MCF 10A (cell line): Measurements from ENCODE around the gene MRPS26. TPM values are rescaled to one million over a fixed set of nuclear protein-coding genes. Genes with fewer than 3 reads are reported as not detected.

Source experiments
- BruUV-seq: library from RNA; stranded (reverse); fragments of 400-500 nt; replicated peaks from 2 replicates; lab custom pipeline; 2021; lab: Mats Ljungman, UMichigan
- CTCF ChIA-PET: fragments of 300-600 bp; sonication (Branson Sonifier 250); formaldehyde crosslinking; extraction: SDS; loops from one replicate; lab custom pipeline; 2021; ENCODE audit warnings: antibody characterized with exemption, inconsistent platforms; lab: Yijun Ruan, JAX
- POLR2A ChIA-PET: fragments of 300-600, 350-650 bp; sonication (Branson Sonifier 250); formaldehyde crosslinking; extraction: SDS; loops from one replicate; lab custom pipeline; 2020; ENCODE audit warnings: antibody characterized with exemption, inconsistent platforms; lab: Yijun Ruan, JAX
- DNase-seq: peaks from one replicate; pipeline ENCODE4 v3.0.0-alpha.2; 2018; ENCODE audit not compliant: unreplicated experiment
- H3K27ac Mint-ChIP-seq: one replicate; pipeline ENCODE4 v1.8.0; 2022; ENCODE audit warnings: mild to moderate bottlenecking, low read depth, mixed read lengths; ENCODE audit not compliant: unreplicated experiment
- H3K27me3 Mint-ChIP-seq: one replicate; pipeline ENCODE4 v1.8.0; 2022; ENCODE audit warnings: mixed read lengths; ENCODE audit not compliant: insufficient read depth, unreplicated experiment
- H3K36me3 Mint-ChIP-seq: one replicate; pipeline ENCODE4 v1.8.0; 2022; ENCODE audit warnings: mild to moderate bottlenecking, moderate library complexity, mixed read lengths; ENCODE audit not compliant: insufficient read depth, unreplicated experiment
- H3K4me1 Mint-ChIP-seq: one replicate; pipeline ENCODE4 v1.8.0; 2022; ENCODE audit warnings: mixed read lengths; ENCODE audit not compliant: insufficient read depth, unreplicated experiment
- H3K4me3 Mint-ChIP-seq: one replicate; pipeline ENCODE4 v1.8.0; 2022; ENCODE audit warnings: mild to moderate bottlenecking, moderate library complexity, mixed read lengths; ENCODE audit not compliant: unreplicated experiment
- H3K9me3 Mint-ChIP-seq: one replicate; pipeline ENCODE4 v1.8.0; 2022; ENCODE audit warnings: mixed read lengths; ENCODE audit not compliant: unreplicated experiment
- intact Hi-C: fragments of 100-400 bp; cut with micrococcal nuclease; formaldehyde crosslinking; loops from 2 replicates; pipeline ENCODE4 v1.14.1; 2022
- total RNA-seq: library from RNA; stranded (reverse); gene quantifications from 2 replicates; pipeline ENCODE4 v1.2.3, GENCODE V29; 2022
- TF ChIP-seq, protein P1 (sequence below): fragments of 200-600 bp; IDR thresholded peaks from one replicate; pipeline ENCODE4 v1.8.0; 2022; ENCODE audit warnings: antibody characterized with exemption, mild to moderate bottlenecking; ENCODE audit not compliant: unreplicated experiment

The MRPS26 gene
- total RNA-seq, 1 experiment from 2014 or later: 68.4 TPM

DNA sequence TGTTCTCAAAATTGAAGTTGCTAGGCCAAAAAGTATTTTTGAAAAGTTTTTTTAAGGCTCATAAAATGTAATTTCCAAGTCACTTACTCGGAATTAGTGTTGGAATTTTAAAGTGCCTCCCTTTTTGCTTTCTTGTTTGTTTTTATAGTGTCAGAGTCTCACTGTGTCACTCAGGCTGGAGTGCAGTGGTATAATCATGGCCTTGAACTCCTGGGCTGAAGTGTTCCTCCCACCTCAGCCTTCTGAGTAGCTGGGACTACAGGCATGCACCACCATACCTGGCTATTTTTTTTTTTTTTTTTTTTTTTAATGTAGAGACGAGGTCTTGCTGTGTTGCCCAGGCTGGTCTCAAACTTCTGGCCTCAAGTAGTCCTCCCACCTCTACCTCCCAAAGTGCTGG lies 42.4 kb upstream of the MRPS26 start:
- Mint-ChIP-seq H3K4me3 (no peak overlapping the region), H3K36me3 (peaks cover 34% of the 10 kb centered on the region), H3K9me3 (no peaks in the 10 kb centered on the region), H3K27ac (no peak overlapping the region), H3K4me1 (no peaks in the 10 kb centered on the region), H3K27me3 (no peaks in the 10 kb centered on the region)
- POLR2A ChIA-PET: interaction anchor here (0.6 kb wide), 1 partner anchor 356 kb away, joined by 3 read pairs; no protein-coding TSS in a partner anchor
- intact Hi-C loops: no loop called here
- CTCF ChIA-PET: interaction anchor here (0.6 to 1.1 kb wide), 3 partner anchors 88 to 482 kb away, joined by 3 to 4 read pairs (median 3); no protein-coding TSS in a partner anchor
- TF ChIP-seq, protein P1, sequence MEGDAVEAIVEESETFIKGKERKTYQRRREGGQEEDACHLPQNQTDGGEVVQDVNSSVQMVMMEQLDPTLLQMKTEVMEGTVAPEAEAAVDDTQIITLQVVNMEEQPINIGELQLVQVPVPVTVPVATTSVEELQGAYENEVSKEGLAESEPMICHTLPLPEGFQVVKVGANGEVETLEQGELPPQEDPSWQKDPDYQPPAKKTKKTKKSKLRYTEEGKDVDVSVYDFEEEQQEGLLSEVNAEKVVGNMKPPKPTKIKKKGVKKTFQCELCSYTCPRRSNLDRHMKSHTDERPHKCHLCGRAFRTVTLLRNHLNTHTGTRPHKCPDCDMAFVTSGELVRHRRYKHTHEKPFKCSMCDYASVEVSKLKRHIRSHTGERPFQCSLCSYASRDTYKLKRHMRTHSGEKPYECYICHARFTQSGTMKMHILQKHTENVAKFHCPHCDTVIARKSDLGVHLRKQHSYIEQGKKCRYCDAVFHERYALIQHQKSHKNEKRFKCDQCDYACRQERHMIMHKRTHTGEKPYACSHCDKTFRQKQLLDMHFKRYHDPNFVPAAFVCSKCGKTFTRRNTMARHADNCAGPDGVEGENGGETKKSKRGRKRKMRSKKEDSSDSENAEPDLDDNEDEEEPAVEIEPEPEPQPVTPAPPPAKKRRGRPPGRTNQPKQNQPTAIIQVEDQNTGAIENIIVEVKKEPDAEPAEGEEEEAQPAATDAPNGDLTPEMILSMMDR: no peak
- no peak for DNase-seq
- no TSS peak for BruUV-seq

DNA sequence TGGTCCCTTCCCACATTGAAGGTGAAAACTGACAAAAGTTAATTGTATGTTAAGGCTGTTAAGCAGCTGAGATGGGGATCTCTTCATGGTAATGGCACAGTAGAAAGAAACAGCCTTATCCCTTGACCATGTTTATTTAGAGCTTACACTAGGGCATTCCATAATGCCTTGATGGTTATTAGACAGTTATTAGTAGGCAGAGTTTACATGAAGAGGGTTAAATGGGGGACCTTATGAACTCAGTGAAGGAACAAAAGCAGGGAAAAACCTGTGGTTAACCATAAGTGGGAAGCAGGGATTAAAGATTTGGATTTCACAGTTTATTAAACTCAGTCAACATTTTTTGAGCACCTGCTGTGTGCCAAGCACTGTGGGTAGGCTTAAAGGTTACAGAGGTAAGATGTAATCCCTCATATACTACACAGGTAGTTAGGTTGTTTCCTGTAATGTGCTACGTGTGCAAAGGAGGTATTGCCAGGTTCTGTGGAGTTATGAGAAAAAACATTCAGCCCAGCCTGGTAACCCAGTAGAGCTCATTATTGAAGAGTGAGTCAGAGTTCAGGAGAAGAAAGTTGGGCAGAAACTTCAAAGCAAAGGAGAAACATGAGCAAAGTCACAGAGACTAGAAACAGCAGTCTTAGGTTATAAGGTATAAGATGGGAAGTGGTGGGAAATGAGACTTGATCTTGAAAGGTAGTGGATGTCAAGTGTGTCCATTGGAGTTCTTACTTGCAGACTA lies 34.7 kb upstream of the MRPS26 start:
- Mint-ChIP-seq H3K27ac (peak overlapping the region; percentile 3), H3K4me1 (peaks cover 9% of the 10 kb centered on the region), H3K9me3 (no peaks in the 10 kb centered on the region), H3K36me3 (peaks cover 56% of the 10 kb centered on the region), H3K4me3 (no peak overlapping the region), H3K27me3 (no peaks in the 10 kb centered on the region)
- intact Hi-C loops: no loop called here
- TF ChIP-seq, protein P1: no peak
- BruUV-seq: no TSS peak
- ChIA-PET CTCF (interaction anchor here (0.5 to 1.2 kb wide), 4 partner anchors 10 to 121 kb away, joined by 3 to 4 read pairs (median 3); no protein-coding TSS in a partner anchor), POLR2A (interaction anchor here (0.7 to 1.2 kb wide), 3 partner anchors 10 to 347 kb away, joined by 4 read pairs; partner anchors contain the start of gene IDH3B)
- DNase-seq: peak; percentile 0

DNA sequence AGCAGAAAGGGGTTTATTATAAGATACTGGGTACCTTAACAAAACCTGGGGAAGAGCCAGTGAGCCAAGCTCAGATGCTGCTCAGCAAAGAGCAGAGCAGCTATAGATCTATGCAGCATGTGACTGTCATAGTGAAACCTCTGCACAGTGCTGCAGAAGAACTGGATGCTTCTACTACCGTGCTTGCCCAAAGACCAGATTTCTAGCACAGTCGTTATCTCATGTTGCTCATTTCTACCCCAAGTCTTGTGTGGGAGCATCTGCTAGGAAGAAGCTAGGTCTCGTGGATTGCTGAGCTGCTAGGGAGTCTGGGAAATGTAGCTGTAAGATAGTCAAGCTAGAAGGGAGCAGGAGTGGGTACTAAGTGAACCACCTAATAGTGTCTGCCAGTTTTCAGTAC lies 34.1 kb upstream of the MRPS26 start:
- peaks cover 59% of the 10 kb centered on the region for H3K36me3 Mint-ChIP-seq
- no peaks in the 10 kb centered on the region for H3K27me3 Mint-ChIP-seq
- POLR2A ChIA-PET: interaction anchor here (1.2 kb wide), 2 partner anchors 11 to 15 kb away, joined by 4 read pairs; no protein-coding TSS in a partner anchor
- DNase-seq: no peak
- intact Hi-C loops: no loop called here
- CTCF ChIA-PET: interaction anchor here (0.5 to 1.2 kb wide), 3 partner anchors 10 to 122 kb away, joined by 3 read pairs; no protein-coding TSS in a partner anchor
- H3K4me3 Mint-ChIP-seq: no peak overlapping the region
- H3K9me3 Mint-ChIP-seq: no peaks in the 10 kb centered on the region
- H3K27ac Mint-ChIP-seq: peak overlapping the region; percentile 3
- no TSS peak for BruUV-seq
- H3K4me1 Mint-ChIP-seq: peaks cover 9% of the 10 kb centered on the region
- TF ChIP-seq, protein P1: no peak

DNA sequence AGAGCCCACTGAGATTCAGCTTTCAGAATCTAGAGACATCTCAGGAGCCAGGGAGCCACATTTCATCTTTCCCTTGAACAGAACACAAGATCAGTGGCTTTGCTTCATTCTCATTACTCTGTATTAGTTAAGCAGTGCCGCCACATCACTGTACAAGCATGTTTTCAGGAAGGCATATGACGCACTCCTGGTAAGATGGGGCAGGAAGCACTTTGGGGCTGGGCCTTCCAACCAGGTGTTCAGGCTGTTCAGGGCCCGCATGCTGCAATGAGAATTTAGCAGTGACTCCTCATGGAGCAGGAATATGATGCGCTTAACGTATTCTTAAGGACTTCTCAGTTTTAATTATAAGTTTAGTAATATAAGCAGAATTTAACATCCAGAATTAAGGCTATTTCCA lies 32.1 kb upstream of the MRPS26 start:
- no TSS peak for BruUV-seq
- intact Hi-C loops: no loop called here
- DNase-seq: no peak
- peaks cover 40% of the 10 kb centered on the region for H3K36me3 Mint-ChIP-seq
- no peaks in the 10 kb centered on the region for H3K9me3 Mint-ChIP-seq
- no peak overlapping the region for H3K4me3 Mint-ChIP-seq
- CTCF ChIA-PET: interaction anchor here (0.6 to 3.3 kb wide), 2 partner anchors 12 to 99 kb away, joined by 3 to 12 read pairs; no protein-coding TSS in a partner anchor
- POLR2A ChIA-PET: interaction anchor here (1.0 kb wide), 1 partner anchor 15 kb away, joined by 4 read pairs; no protein-coding TSS in a partner anchor
- TF ChIP-seq, protein P1: no peak
- H3K4me1 Mint-ChIP-seq: peaks cover 9% of the 10 kb centered on the region
- H3K27me3 Mint-ChIP-seq: no peaks in the 10 kb centered on the region
- H3K27ac Mint-ChIP-seq: no peak overlapping the region
